HepG2 (cell line): ENCODE data around the gene HSPB2.

Experiments used
- CBX1 ChIP-seq: IDR thresholded peaks from one replicate; pipeline ENCODE4 v1.6.1; 2016; ENCODE audit warnings: antibody characterized with exemption, low read depth
- NFIC ChIP-seq: IDR thresholded peaks from 2 replicates; pipeline ENCODE4 v1.6.1; 2012; ENCODE audit warnings: mild to moderate bottlenecking, low read length, inconsistent platforms
- POLR2A ChIP-seq, 2 experiments: IDR thresholded peaks; 2 replicates each; pipeline ENCODE4 v1.6.1; 2011; ENCODE audit warnings: low read depth in 2 of 2, low read length in 2 of 2, mild to moderate bottlenecking in 1 of 2, moderate library complexity in 1 of 2; ENCODE audit not compliant: insufficient read depth in 1 of 2
- POLR2AphosphoS5 ChIP-seq: IDR thresholded peaks from 2 replicates; pipeline ENCODE4 v1.6.1; 2012; ENCODE audit warnings: low read depth, low read length
- PRDM4 ChIP-seq: sonication (generic); formaldehyde crosslinking; IDR thresholded peaks from 2 replicates; pipeline ENCODE4 v1.9.0; 2021; ENCODE audit warnings: missing genetic modification reagents, borderline replicate concordance
- RAD21 ChIP-seq: fragments of 450-650 bp; formaldehyde crosslinking; IDR thresholded peaks from 2 replicates; pipeline ENCODE4 v1.5.0; 2020; ENCODE audit warnings: mild to moderate bottlenecking
- ZBTB8A ChIP-seq: sonication (generic); formaldehyde crosslinking; IDR thresholded peaks from 2 replicates; pipeline ENCODE4 v1.4.0; 2020; ENCODE audit warnings: mild to moderate bottlenecking, low read depth, missing genetic modification reagents, borderline replicate concordance
- ZNF33B ChIP-seq: sonication (generic); formaldehyde crosslinking; IDR thresholded peaks from 2 replicates; pipeline ENCODE4 v1.5.1; 2020; ENCODE audit warnings: mild to moderate bottlenecking, missing genetic modification reagents
- ZNF432 ChIP-seq: sonication (generic); formaldehyde crosslinking; IDR thresholded peaks from 2 replicates; pipeline ENCODE4 v1.5.0; 2020; ENCODE audit warnings: missing genetic modification reagents, mild to moderate bottlenecking, borderline replicate concordance
- ZNF564 ChIP-seq: sonication (generic); formaldehyde crosslinking; IDR thresholded peaks from 2 replicates; pipeline ENCODE4 v1.8.1; 2023; ENCODE audit warnings: mild to moderate bottlenecking, missing genetic modification reagents
- ZNF609 ChIP-seq: sonication (generic); formaldehyde crosslinking; IDR thresholded peaks from 2 replicates; pipeline ENCODE4 v1.4.0; 2020; ENCODE audit warnings: mild to moderate bottlenecking, missing genetic modification reagents, borderline replicate concordance
- ZZZ3 ChIP-seq: sonication (generic); formaldehyde crosslinking; IDR thresholded peaks from 2 replicates; pipeline ENCODE4 v1.4.0; 2020; ENCODE audit warnings: missing genetic modification reagents, mild to moderate bottlenecking, borderline replicate concordance
- TF ChIP-seq, protein P1 (sequence below): sonication (generic); formaldehyde crosslinking; IDR thresholded peaks from 2 replicates; pipeline ENCODE4 v1.5.0; 2020; ENCODE audit warnings: mild to moderate bottlenecking, missing genetic modification reagents, moderate library complexity

DNA sequence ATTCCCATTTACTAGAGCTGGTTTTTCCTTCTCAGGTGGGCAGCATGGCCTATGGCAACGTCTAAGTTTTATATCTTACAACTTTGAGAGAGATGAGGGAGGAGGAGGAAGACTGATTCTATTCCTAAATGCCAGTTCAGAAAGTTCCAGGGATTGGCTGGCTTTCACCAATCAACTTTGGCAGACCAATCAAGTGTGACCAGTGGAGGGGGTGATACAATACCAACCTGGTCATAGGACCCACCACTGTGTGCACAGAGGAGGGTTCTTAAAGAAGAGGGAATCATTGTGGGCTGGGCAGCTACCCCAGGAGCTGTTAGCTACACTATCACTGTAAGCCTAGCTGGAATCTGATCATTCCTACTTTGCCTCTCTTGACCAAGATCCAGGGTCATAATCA is 32.7 kb downstream of the HSPB2 start:
- TF ChIP-seq POLR2A (IDR thresholded peaks at IDR 0.05; ENCODE audit: insufficient read depth in 1 of 2, low read depth in 2 of 2, low read length in 2 of 2) (no peak), NFIC (no peak), CBX1 (no peak), ZNF609 (CRISPR knock-in tag) (no peak), ZBTB8A (CRISPR knock-in tag) (no peak), POLR2AphosphoS5 (no peak), PRDM4 (CRISPR knock-in tag) (no peak), ZNF432 (CRISPR knock-in tag) (no peak), RAD21 (no peak), ZNF564 (CRISPR knock-in tag) (no peak), ZNF33B (no peak), ZZZ3 (no peak)
- TF ChIP-seq, protein P1, sequence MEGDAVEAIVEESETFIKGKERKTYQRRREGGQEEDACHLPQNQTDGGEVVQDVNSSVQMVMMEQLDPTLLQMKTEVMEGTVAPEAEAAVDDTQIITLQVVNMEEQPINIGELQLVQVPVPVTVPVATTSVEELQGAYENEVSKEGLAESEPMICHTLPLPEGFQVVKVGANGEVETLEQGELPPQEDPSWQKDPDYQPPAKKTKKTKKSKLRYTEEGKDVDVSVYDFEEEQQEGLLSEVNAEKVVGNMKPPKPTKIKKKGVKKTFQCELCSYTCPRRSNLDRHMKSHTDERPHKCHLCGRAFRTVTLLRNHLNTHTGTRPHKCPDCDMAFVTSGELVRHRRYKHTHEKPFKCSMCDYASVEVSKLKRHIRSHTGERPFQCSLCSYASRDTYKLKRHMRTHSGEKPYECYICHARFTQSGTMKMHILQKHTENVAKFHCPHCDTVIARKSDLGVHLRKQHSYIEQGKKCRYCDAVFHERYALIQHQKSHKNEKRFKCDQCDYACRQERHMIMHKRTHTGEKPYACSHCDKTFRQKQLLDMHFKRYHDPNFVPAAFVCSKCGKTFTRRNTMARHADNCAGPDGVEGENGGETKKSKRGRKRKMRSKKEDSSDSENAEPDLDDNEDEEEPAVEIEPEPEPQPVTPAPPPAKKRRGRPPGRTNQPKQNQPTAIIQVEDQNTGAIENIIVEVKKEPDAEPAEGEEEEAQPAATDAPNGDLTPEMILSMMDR (CRISPR knock-in tag) = no peak
